Left ventricle myocardium inferior (tissue), 1 donor: ENCODE results near the gene NAB2. TPM values are rescaled to one million over a fixed set of nuclear protein-coding genes. Genes with fewer than 3 reads are reported as not detected.

Experiments
- DNase-seq: peaks from one replicate; pipeline ENCODE4 v3.0.0-alpha.2; 2020
- H3K27ac ChIP-seq: fragments of 200-600 bp; replicated peaks from 2 replicates; pipeline ENCODE4 v1.8.0; 2021
- H3K27me3 ChIP-seq: fragments of 200-600 bp; 2 replicates; pipeline ENCODE4 v1.8.0; 2021; ENCODE audit warnings: low read depth
- H3K36me3 ChIP-seq: fragments of 200-600 bp; 2 replicates; pipeline ENCODE4 v1.8.0; 2021
- H3K4me1 ChIP-seq: fragments of 200-600 bp; 2 replicates; pipeline ENCODE4 v1.8.0; 2021
- H3K4me3 ChIP-seq: fragments of 200-600 bp; 2 replicates; pipeline ENCODE4 v1.8.0; 2021; ENCODE audit warnings: mild to moderate bottlenecking, moderate library complexity
- H3K9me3 ChIP-seq: fragments of 200-600 bp; replicated peaks from 2 replicates; pipeline ENCODE4 v1.8.0; 2021
- intact Hi-C: fragments of 100-400 bp; cut with micrococcal nuclease; formaldehyde crosslinking; loops from one replicate; pipeline ENCODE4 v1.11.0; 2022
- total RNA-seq: library from RNA; stranded (reverse); fragmentation: NEBNext Ultra II Directional; extraction: Animal tissue kit (Norgen Biotek cat#: 25700); gene quantifications from one replicate; pipeline ENCODE4 v1.2.1, GENCODE V29; 2021
- TF ChIP-seq, protein P1 (sequence below): fragments of 200-600 bp; IDR thresholded peaks from 2 replicates; pipeline ENCODE4 v1.8.0; 2021; ENCODE audit warnings: antibody characterized with exemption, mild to moderate bottlenecking, borderline replicate concordance
- donor health status: DM: no; HTN: yes; CAD: no; lungs with severe emphysema.

NAB2 gene
- total RNA-seq, 1 donor from 2014 or later = 10.1 TPM

DNA sequence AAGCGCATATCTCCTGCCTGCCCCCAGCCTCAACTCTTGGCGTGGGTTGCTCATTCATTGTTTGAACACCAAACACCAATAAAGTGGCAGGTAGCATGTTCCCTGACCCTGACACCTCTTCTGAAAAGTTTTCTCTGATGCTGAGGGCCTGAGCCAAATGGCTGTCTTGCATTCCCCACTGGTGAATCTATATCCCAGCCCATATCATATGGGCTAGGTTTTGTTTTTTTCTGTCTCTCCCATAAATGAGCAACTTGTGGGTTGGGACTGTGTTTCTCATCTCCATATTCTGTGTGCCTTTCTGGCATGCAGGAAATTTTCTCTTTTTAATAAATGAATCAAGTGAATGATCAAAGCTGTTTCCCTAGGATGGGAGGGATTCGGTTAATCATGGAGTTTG lies 44.0 kb upstream of the NAB2 start:
- no peak for DNase-seq
- no peaks in the 10 kb centered on the region for H3K9me3 ChIP-seq
- intact Hi-C loops = no loop called here
- H3K27me3 ChIP-seq = peaks cover 61% of the 10 kb centered on the region
- no peak overlapping the region for H3K27ac ChIP-seq
- H3K4me1 ChIP-seq = no peaks in the 10 kb centered on the region
- no peak overlapping the region for H3K4me3 ChIP-seq
- TF ChIP-seq, protein P1, sequence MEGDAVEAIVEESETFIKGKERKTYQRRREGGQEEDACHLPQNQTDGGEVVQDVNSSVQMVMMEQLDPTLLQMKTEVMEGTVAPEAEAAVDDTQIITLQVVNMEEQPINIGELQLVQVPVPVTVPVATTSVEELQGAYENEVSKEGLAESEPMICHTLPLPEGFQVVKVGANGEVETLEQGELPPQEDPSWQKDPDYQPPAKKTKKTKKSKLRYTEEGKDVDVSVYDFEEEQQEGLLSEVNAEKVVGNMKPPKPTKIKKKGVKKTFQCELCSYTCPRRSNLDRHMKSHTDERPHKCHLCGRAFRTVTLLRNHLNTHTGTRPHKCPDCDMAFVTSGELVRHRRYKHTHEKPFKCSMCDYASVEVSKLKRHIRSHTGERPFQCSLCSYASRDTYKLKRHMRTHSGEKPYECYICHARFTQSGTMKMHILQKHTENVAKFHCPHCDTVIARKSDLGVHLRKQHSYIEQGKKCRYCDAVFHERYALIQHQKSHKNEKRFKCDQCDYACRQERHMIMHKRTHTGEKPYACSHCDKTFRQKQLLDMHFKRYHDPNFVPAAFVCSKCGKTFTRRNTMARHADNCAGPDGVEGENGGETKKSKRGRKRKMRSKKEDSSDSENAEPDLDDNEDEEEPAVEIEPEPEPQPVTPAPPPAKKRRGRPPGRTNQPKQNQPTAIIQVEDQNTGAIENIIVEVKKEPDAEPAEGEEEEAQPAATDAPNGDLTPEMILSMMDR = no peak
- no peaks in the 10 kb centered on the region for H3K36me3 ChIP-seq

DNA sequence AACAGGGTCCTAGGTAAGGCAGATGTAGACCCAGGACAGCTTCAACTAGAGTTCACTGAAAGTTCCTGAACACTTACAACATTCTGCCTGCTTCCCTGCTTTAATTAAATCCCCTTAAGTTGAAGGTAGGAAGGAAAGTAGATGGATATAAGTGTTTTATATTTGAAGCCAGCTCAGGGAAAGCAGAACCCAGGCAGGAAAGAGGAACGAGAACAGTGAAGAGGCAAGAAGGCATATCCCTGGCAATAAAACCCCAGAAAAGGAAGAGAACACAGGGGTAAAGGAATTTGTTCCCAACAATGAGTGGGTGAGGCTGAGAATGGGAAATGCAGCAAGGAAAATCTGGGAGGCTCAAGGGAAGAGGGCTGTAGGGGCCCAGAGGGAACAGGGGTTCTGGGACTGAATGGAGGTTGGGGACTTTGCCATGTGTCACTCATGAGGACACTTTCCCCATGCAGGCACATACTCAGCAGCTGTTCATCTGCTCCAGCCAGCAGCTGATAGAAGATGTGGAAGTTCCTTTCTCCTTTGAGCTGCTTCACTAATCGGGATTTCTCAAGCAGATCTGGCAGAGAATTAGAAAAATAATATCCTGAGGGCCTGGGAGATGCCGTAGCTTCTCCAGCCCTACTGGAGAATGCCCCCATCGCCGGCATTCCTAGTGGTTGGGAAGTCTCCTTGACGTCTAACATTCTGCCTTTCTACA lies 42.7 kb upstream of the NAB2 start:
- Histone ChIP-seq H3K27me3 (peaks cover 61% of the 10 kb centered on the region), H3K36me3 (no peaks in the 10 kb centered on the region), H3K4me3 (no peak overlapping the region), H3K27ac (no peak overlapping the region), H3K9me3 (no peaks in the 10 kb centered on the region), H3K4me1 (no peaks in the 10 kb centered on the region)
- DNase-seq = no peak
- intact Hi-C loops = no loop called here
- TF ChIP-seq, protein P1 = no peak

DNA sequence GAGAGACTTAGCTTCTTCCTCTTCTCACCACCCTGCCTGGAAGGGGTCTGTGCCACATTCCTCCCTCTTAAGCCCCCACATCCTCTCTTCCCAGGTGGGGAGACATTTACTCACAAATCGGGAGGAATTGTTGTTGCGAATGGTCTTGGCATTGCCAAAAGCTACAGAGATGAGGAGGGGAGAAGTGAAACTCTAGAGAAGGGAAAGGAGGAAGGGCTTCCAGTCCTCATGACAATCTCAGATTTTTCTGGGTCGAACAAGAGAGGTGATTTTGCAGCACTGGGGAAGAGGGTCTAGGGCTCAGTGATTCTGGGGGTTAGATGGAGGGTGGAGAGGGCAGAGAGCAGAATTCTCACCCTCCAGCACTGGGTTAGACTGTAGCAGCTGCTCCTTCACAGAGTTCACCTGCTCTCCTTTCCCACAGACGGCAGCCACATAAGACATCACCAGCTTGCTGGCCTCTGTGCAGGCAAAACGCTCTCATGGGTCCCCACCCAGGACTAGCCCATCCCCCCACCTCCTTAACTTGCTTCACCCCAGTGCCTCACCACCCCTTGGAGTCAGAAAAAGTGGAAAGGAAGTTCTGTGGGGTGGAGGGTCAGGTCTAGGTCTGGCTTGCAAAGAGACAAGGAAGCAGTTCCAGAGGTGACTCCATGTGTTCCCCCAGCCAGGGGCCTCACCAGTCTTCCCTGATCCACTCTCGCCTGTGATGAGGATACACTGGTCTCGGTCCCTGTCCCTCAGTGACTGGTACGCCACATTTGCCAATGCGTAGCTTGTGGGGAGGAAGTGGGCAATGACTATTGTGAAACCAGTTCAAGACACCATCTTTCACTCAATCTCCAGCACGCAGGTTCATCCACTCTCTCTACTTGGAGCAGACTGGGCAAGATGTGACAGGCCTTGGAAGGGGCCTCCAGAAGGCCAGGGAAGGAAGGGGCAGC lies 41.7 kb upstream of the NAB2 start:
- Histone ChIP-seq H3K4me3 (no peak overlapping the region), H3K27ac (no peak overlapping the region), H3K4me1 (no peaks in the 10 kb centered on the region), H3K36me3 (no peaks in the 10 kb centered on the region), H3K9me3 (no peaks in the 10 kb centered on the region), H3K27me3 (peaks cover 52% of the 10 kb centered on the region)
- DNase-seq = no peak
- TF ChIP-seq, protein P1 = no peak
- intact Hi-C loops = no loop called here

DNA sequence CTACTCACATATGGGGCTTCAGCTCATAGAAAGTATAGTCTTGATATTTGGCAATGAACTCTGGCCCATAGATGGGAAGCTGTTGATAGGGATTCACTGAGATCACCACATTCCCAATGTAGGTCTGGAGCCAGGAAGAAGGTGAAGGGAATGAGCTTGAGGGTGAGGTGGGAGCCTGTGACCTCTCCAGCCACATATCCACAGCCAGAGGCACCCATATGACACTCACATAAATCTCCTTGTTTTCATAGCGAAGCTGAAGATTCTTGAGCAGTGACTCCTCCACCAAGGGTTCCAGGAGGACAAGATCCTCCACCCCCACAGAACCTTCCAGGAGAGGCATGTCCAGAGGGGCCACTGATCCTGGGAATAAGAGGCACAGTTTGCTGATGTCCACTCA lies 40.9 kb upstream of the NAB2 start:
- DNase-seq = no peak
- H3K27me3 ChIP-seq = peaks cover 46% of the 10 kb centered on the region
- H3K27ac ChIP-seq = no peak overlapping the region
- H3K36me3 ChIP-seq = no peaks in the 10 kb centered on the region
- TF ChIP-seq, protein P1 = no peak
- no peaks in the 10 kb centered on the region for H3K4me1 ChIP-seq
- no peak overlapping the region for H3K4me3 ChIP-seq
- intact Hi-C loops = no loop called here
- no peaks in the 10 kb centered on the region for H3K9me3 ChIP-seq

DNA sequence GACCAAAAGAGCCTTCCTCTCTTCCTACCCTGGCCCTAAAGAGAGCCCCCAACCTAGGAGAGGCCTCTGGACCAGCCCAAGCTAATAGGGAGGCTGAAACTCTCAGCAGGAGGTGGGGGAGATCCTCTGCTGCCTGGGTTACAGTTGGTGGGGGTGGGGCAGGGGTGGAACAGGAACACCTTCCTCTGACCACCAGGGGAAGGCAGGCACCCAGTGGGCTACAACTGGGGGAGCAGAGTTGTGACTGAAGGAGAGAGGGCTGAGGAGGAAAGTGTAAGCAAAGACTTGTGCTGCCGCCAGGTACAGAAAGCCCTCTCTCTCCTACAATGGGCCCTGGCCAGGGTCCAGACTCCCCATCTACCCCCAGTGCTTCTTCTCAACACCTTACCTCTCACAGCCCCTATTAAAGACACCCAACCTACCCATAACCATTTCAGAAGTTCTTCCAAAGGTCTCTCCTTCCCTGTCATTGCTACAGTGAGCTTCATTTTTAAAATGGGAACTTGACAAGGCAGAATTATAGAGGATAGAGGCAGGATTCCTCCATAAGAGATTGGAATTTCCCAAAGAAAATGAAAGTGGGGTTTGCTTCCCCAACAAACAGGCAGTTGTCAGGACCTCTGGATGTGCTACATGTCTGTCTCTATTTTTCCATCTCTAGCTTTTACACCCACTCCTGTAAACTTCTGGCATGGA lies 40.3 kb upstream of the NAB2 start:
- intact Hi-C loops = no loop called here
- TF ChIP-seq, protein P1 = no peak
- no peaks in the 10 kb centered on the region for H3K36me3 ChIP-seq
- H3K27me3 ChIP-seq = peaks cover 40% of the 10 kb centered on the region
- H3K27ac ChIP-seq = no peak overlapping the region
- H3K9me3 ChIP-seq = no peaks in the 10 kb centered on the region
- no peak overlapping the region for H3K4me3 ChIP-seq
- DNase-seq = no peak
- no peaks in the 10 kb centered on the region for H3K4me1 ChIP-seq
